ENCODE results near the gene SERINC3. TPM values are rescaled to one million over a fixed set of nuclear protein-coding genes. Genes with fewer than 3 reads are reported as not detected.
A peak's percentile ranks its signal among the peaks of the same experiment; 100 is the strongest.

The SERINC3 gene
- total and polyA plus RNA-seq, 2 donors (not counting 1 experiment from before 2014, with no cell fraction given): 31.4 to 51.6 TPM

DNA sequence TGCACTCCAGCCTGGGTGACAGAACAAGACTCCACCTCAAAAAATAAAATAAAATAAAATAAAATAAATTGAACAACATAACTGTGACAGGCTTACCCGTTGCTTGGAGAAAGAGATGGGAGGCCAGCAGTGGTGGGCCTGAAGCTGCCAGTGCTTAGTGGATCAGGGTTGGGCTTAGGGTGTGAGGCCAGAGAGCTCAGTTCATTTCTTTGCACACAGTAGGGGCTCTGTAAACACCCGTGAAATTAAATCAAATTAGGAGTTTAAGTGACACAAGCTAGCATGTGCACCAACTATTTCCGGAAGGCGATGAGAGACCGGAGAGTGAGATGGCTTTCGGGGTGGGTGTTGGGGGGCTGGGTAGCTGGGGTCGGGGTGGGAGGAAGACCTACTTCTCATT is 72.0 kb downstream of the SERINC3 start:
- WGBS (ENCODE audit: insufficient coverage): 93% methylated on average over 6 of the region's 7 CpGs
- CTCF ChIA-PET: interaction anchor here (1.2 kb wide), 1 partner anchor 10 kb away, joined by 4 read pairs; no protein-coding TSS in a partner anchor
- intact Hi-C loops (cut with micrococcal nuclease): no loop called here

GRCh38 chr20:44448753-44449546 is 72.9 kb downstream of the SERINC3 start:
- Mint-ChIP-seq H3K27ac (no peak overlapping the region), H3K4me3 (no peak overlapping the region), H3K4me1 (peaks cover 3% of the 10 kb centered on the region), H3K9me3 (ENCODE audit: insufficient read depth) (no peaks in the 10 kb centered on the region), H3K27me3 (peaks cover 9% of the 10 kb centered on the region)
- WGBS (ENCODE audit: insufficient coverage): 78% methylated on average over 9 of the region's 9 CpGs
- no peak overlapping the region for H3K4me2 ChIP-seq (replicated peaks; ENCODE audit: low read depth, low read length, poor library complexity, severe bottlenecking)
- POLR2A ChIA-PET: no interaction called here
- H3K9me3 ChIP-seq (ENCODE audit: control extremely low read depth in 1 of 3, control insufficient read depth in 2 of 3, insufficient read depth in 1 of 3, low read length in 2 of 3): no peaks in the 10 kb centered on the region
- H3K79me2 ChIP-seq (ENCODE audit: control insufficient read depth, insufficient read depth, low read length): no peaks in the 10 kb centered on the region
- peaks cover 0 to 2% (median 0%) of the 10 kb centered on the region in 4 experiments for H3K27me3 ChIP-seq (replicated peaks in 1 of 4; ENCODE audit: control extremely low read depth in 1 of 4, control insufficient read depth in 3 of 4, insufficient read depth in 4 of 4, low read length in 3 of 4)
- ATAC-seq (ENCODE audit: low read depth) (no peak), DNase-seq (peak; percentile 31)
- no peaks in the 10 kb centered on the region for H3K36me3 ChIP-seq (replicated peaks in 1 of 2; ENCODE audit: control extremely low read depth in 1 of 2, control insufficient read depth in 1 of 2, extremely low read depth in 1 of 2, insufficient read depth in 2 of 2, low read length in 1 of 2)
- no peak overlapping the region for H3K9ac ChIP-seq (ENCODE audit: low read length)
- CTCF ChIA-PET: no interaction called here
- no peaks in the 10 kb centered on the region for H4K20me1 ChIP-seq (ENCODE audit: control insufficient read depth, insufficient read depth, low read length, poor library complexity, severe bottlenecking)
- H3K27ac ChIP-seq (ENCODE audit: low read length in 2 of 2): no peak overlapping the region
- H3K4me1 ChIP-seq (ENCODE audit: control insufficient read depth in 2 of 2, insufficient read depth in 2 of 2, low read length in 2 of 2): no peaks in the 10 kb centered on the region
- TF ChIP-seq, protein P1, sequence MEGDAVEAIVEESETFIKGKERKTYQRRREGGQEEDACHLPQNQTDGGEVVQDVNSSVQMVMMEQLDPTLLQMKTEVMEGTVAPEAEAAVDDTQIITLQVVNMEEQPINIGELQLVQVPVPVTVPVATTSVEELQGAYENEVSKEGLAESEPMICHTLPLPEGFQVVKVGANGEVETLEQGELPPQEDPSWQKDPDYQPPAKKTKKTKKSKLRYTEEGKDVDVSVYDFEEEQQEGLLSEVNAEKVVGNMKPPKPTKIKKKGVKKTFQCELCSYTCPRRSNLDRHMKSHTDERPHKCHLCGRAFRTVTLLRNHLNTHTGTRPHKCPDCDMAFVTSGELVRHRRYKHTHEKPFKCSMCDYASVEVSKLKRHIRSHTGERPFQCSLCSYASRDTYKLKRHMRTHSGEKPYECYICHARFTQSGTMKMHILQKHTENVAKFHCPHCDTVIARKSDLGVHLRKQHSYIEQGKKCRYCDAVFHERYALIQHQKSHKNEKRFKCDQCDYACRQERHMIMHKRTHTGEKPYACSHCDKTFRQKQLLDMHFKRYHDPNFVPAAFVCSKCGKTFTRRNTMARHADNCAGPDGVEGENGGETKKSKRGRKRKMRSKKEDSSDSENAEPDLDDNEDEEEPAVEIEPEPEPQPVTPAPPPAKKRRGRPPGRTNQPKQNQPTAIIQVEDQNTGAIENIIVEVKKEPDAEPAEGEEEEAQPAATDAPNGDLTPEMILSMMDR (IDR thresholded peaks at IDR 0.05): peak; percentile 24
- no peak for TF ChIP-seq EZH2 (IDR thresholded peaks at IDR 0.05; ENCODE audit: borderline replicate concordance, insufficient read depth, low read depth, low read length, poor library complexity, severe bottlenecking)
- intact Hi-C loops (cut with micrococcal nuclease): no loop called here
- no peak overlapping the region for H2AFZ ChIP-seq (ENCODE audit: insufficient read depth, low read depth, low read length, poor library complexity, severe bottlenecking)
- H3K4me3 ChIP-seq (ENCODE audit: control extremely low read depth in 1 of 5, extremely low read depth in 1 of 5, insufficient read depth in 1 of 5, low read depth in 2 of 5, low read length in 4 of 5): no peak overlapping the region

More for the DNA sequence above, 72.0 kb downstream of the SERINC3 start:
- Histone ChIP-seq H3K27ac (ENCODE audit: low read length in 2 of 2) (no peak overlapping the region), H3K4me2 (replicated peaks; ENCODE audit: low read depth, low read length, poor library complexity, severe bottlenecking) (no peak overlapping the region), H3K36me3 (replicated peaks in 1 of 2; ENCODE audit: control extremely low read depth in 1 of 2, control insufficient read depth in 1 of 2, extremely low read depth in 1 of 2, insufficient read depth in 2 of 2, low read length in 1 of 2) (no peaks in the 10 kb centered on the region), H3K4me3 (ENCODE audit: control extremely low read depth in 1 of 5, extremely low read depth in 1 of 5, insufficient read depth in 1 of 5, low read depth in 2 of 5, low read length in 4 of 5) (no peak overlapping the region), H3K79me2 (ENCODE audit: control insufficient read depth, insufficient read depth, low read length) (no peaks in the 10 kb centered on the region), H3K4me1 (ENCODE audit: control insufficient read depth in 2 of 2, insufficient read depth in 2 of 2, low read length in 2 of 2) (no peaks in the 10 kb centered on the region), H3K27me3 (replicated peaks in 1 of 4; ENCODE audit: control extremely low read depth in 1 of 4, control insufficient read depth in 3 of 4, insufficient read depth in 4 of 4, low read length in 3 of 4) (peaks cover 0 to 2% (median 0%) of the 10 kb centered on the region in 4 experiments), H3K9ac (ENCODE audit: low read length) (no peak overlapping the region), H3K9me3 (ENCODE audit: control extremely low read depth in 1 of 3, control insufficient read depth in 2 of 3, insufficient read depth in 1 of 3, low read length in 2 of 3) (no peaks in the 10 kb centered on the region), H2AFZ (ENCODE audit: insufficient read depth, low read depth, low read length, poor library complexity, severe bottlenecking) (no peak overlapping the region), H4K20me1 (ENCODE audit: control insufficient read depth, insufficient read depth, low read length, poor library complexity, severe bottlenecking) (no peaks in the 10 kb centered on the region)
- no peak overlapping the region for H3K27ac Mint-ChIP-seq
- DNase-seq (no peak), ATAC-seq (ENCODE audit: low read depth) (no peak)
- no peaks in the 10 kb centered on the region for H3K9me3 Mint-ChIP-seq (ENCODE audit: insufficient read depth)
- POLR2A ChIA-PET: no interaction called here
- no peak for TF ChIP-seq EZH2 (IDR thresholded peaks at IDR 0.05; ENCODE audit: borderline replicate concordance, insufficient read depth, low read depth, low read length, poor library complexity, severe bottlenecking)
- TF ChIP-seq, protein P1 (IDR thresholded peaks at IDR 0.05): no peak
- peaks cover 3% of the 10 kb centered on the region for H3K4me1 Mint-ChIP-seq
- H3K27me3 Mint-ChIP-seq: peaks cover 9% of the 10 kb centered on the region
- H3K4me3 Mint-ChIP-seq: no peak overlapping the region

Measured in B cell (primary cell).